ENCODE results near the gene MFN2.
"Not testable (repeated sequence)": the region's sequence is repeated elsewhere in the genome, so short reads cannot be mapped to it uniquely, and the experiment has no call there.

Gene MFN2

DNA sequence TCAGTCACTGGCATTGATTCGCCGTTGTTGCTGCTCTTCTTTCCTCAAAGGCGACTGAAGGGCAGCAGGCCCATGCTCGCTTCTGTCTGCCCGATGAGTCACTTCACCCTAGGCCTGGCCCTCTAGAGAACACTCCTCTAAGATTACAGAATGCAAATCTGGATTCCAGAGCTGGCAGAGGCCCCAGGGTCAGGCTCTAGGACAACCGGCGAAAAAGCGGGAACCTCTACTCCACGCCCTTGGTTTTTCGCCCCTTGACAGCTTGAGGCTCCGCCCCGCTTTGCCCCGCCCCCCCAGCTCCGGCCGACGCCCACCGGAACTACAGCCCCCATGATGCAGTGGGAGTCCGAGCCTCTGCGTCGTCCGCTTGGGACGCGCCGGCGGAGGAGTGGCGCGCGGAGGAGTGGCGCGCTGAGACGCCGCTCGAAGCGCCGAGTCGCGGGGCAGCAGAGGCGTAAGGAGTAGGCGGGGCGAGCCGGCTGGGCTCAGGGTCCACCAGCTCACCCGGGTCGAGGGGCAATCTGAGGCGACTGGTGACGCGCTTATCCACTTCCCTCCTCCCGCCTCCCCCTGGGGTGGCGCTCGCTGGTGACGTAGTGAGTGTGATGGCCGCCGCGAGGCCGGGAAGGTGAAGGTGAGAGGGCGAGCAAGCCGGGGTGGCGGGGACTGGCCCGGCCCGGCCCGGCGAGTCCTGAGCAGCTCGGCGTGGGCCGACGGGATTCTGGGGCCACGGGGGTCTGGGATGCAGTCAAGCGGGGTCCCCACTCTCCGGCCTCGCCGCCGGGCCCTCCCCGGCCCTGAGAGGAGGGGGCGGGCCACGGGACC is at the start of gene MFN2:
MFN2 (plus strand) TSS at position 594 of the 825 bp plus-strand sequence. CDS start 8,725 bp downstream, outside the sequence.
- peak; percentile 97 for DNase-seq (ENCODE audit: low spot score)

DNA sequence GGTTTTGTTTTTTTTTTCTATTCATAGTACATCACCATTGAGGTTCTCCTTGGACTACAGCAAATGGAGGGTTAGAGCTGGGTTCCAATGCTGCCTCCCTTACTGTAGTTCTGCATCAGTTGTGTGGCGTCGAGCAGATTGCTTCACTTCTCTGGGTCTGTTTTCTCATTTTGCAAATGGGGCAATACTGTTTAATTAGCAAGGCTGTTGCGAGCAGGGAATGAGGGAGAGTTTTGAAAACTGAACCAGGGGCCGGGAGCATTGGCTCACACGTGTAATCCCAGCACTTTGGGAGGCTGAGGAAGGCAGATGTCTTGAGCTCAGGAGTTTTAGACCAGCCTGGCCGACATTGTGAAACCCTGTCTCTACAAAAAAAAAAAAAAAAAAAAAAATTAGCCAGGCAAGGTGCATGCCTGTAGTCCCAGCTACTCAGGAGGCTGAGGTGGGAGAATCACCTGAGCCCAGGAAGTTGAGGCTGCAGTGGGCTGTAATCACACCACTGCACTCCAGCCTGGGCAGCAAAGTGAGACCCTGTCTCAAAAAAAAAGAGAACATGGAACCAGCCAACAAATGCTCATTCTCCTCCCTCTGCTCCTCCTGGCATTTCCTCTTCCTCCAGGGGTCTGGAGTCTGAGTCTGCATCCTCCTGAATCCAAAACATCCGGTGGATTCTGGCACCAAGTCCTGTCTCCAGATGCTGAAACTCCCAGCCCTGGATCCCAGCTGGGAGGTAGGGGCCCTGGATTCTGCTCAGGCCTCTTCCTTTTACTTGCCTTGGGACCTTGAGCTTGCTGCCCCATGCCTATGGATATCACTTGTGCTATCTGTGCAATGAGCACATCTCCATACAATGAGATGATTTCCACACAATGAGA is 49.4 kb upstream of the MFN2 start:
- DNase-seq (ENCODE audit: low spot score) = peak; percentile 61

DNA sequence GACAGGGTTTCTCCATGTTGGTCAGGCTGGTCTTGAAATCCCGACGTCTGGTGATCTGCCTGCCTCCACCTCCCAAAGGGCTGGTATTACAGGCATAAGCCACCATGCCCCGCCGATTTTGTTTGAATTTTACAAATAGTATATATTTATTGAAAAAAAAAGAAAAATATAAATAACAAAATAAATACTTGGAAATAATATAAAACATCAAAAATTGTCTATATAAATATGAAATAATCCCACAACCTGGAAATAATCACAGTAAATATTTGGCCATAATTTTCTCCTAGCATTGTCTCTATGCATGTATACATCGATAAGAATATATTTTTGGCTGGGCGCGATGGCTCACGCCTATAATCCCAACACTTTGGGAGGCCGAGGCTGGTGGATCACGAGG is 48.4 kb upstream of the MFN2 start:
- no peak for DNase-seq (ENCODE audit: low spot score)

DNA sequence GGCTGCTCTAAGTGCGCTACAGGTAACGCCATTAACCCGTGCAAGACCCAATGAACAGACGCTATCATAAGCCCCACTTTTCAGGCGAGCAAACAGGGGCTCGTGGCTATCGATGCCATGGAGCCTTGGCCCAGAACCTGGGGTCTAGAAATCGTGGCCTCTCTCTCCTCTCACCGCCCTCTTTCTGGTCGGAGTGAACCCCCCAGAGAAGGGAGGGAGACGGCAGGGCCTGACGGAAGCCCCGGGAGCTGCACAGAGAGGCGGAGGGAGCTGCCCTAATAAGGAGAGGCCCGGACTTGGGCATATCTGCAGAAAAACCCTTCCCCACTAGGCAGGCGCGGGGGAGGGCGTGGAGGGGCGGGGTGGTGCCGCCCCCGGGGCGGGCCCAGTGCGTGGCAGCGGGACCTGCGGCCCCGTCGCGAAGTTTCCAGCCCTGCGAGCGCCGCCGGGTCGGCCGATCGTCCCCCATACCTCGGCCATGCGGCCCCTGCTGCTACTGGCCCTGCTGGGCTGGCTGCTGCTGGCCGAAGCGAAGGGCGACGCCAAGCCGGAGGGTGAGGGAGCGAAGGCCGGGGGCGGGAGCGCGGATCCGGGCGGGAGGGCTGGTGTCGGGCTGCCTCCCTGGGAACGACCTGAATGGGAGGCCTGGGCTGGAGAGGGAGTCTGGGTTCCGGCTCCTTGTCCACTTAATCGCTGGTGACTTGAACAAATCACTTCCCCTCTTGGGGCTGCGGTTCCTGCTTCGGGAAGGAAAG is 45.8 kb upstream of the MFN2 start, which contains the start of gene PLOD1:
PLOD1 (plus strand) TSS at position 416 of the 755 bp plus-strand sequence; CDS start at position 479, 63 bp downstream.
- peak; percentile 96 for DNase-seq (ENCODE audit: low spot score)

DNA sequence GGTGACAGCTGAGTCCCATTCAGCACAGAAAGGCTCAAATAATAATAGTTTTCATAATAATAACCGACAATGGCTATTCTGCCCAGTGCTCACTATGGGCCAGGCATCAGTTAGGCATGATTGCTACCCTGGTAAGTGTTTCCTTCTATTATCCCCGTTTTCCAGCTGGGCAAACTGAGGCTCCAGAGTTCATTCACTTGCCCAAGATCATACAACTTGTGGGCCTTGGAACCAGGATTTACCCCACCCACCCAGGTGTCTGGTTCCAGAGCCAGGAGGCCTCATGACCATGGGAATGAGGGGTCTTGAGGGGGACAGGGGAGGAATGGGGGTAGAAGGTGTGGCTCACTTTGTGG is 45.2 kb upstream of the MFN2 start:
- no peak for DNase-seq (ENCODE audit: low spot score)

DNA sequence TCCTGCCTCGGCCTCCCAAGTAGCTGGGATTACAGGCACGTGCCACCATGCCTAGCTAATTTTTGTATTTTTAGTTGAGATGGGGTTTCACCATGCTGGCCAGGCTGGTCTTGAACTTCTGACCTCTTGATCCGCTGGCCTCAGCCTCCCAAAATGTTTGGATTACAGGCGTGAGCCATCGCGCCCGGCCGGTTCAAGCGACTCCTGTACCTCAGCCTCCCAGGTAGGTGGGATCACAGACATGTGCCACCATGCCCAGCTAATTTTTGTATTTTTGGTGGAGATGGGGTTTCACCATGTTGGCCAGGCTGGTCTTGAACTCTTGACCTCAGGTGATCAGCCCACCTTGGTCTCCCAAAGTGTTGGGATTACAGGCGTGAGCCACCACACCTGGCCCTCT is 44.5 kb upstream of the MFN2 start:
- DNase-seq (ENCODE audit: low spot score) = not testable (repeated sequence)

DNA sequence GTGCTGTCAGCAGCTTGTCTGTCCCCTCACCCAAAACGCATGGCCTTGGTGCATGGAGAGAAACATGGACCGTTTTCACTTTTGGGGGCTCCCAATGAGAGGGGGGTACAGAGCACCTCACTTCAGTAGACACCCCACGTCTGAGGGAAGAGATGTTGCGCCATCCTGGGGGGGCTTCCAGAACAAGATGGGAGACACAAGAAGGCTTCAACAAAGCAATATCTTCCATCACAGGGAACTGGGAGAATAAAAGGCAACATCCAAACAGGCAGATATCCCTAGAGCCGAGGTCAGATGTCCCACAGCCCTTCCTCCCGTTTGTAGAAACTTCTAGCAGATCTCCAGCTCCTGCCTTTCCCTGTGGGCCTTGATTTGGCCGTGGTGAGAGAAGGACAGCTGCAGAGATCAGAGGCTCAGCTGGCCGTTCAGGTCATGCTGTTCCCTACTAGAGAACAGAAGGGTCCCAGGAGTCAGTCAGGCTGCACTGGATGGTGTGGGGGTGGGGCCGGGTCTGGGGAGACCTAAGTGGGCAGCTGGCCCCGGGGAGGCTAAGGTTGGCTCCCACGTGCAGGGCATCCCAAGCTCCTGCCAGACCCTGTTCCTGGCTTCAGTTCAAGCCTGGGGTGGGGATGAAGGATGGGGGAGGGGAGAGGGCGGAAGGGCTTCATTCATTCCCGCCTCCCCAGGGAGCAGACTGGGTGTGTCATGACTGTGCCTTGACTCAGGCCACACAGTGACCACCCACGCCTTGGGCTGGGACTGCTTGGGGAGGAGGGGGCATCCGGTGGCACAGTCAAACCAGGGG is 41.3 kb upstream of the MFN2 start:
- peak; percentile 29 for DNase-seq (ENCODE audit: low spot score)

DNA sequence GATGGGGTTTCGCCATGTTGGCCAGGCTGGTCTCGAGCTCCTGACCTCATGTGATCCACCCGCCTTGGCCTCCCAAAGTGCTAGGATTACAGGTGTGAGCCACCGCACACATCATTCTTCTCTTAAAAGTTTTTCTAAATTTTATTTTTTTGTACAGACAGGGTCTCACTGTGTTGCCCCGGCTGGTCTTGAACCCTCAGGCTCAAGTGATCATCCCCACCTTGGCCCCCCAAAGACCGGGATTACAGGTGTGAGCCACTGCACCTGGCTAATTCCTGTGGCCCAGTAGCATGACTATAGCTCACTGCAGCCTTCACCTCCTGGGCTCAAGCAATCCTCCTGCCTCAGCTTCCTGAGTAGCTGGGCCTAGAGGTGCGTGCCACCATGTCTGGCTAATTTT is 40.5 kb upstream of the MFN2 start:
- not testable (repeated sequence) for DNase-seq (ENCODE audit: low spot score)

DNA sequence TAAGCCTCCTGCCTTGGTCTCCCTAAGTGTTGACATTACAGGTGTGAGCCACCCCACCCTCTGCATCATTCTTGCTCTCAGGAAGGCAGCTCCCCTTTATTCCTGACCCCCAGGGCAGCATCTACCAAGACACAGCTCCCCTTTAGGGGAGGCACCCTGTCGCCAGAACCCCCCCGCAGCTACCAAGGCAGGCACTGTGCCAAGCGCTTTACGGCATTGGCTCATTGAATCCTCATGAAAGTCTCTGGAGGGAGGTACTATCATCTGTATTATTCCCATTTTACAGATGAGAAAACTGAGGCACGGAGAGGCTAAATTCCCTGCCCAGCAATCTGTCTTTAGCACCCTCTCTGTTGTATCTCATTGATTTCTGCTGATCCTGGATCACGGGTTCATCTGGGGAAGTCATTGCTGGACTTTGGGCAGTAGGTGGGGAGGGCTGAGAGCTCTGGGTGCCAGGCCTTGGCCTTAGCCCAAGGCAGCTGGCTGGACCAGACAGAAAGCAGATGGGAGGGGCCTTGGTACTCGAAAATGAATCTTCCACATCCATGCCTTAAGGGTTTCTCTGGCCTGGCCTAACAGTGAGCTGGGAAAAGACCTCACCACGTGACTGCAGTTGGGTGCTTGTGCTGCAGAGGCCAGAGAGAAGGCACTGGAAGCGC is 39.9 kb upstream of the MFN2 start:
- peak; percentile 27 for DNase-seq (ENCODE audit: low spot score)

DNA sequence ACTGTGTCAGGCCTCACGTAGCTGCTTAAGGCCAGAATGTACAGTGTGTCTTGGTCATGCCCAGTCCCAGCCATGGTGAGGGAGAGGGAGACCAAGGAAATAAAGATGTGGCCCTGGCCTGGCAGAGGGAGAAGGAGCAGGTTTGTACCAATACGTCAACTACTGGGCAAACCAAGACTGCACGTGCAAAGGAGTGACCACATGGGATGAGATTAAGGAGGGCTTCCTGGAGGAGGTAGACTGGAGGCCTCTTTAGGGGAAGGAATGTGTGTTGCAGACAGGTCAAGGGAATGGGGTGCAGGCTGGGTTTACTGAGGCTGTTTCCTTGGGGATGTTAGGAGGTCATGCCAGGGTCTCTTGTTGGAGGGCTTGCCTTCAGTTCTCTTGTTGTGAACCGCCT is 38.0 kb upstream of the MFN2 start:
- DNase-seq (ENCODE audit: low spot score) = no peak

DNA sequence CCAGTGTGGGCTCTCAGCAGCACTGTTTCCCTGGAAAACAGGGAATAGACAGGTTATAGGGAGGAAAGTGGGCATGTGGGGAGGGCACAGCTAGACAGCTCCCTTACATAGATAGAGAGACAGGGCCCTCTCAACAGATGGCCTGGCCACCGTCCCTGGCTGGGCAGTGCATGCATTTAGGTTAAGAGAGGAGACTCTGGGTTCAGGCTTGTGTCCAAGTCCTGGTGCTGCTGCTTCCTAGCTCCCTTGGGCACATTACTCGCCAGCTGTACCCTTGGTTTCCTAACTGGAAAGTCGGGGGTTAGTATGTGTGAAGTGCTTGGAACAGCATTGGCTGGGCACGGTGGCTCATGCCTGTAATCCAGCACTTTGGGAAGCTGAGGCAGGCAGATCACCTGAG is 36.6 kb upstream of the MFN2 start:
- DNase-seq (ENCODE audit: low spot score) = no peak

DNA sequence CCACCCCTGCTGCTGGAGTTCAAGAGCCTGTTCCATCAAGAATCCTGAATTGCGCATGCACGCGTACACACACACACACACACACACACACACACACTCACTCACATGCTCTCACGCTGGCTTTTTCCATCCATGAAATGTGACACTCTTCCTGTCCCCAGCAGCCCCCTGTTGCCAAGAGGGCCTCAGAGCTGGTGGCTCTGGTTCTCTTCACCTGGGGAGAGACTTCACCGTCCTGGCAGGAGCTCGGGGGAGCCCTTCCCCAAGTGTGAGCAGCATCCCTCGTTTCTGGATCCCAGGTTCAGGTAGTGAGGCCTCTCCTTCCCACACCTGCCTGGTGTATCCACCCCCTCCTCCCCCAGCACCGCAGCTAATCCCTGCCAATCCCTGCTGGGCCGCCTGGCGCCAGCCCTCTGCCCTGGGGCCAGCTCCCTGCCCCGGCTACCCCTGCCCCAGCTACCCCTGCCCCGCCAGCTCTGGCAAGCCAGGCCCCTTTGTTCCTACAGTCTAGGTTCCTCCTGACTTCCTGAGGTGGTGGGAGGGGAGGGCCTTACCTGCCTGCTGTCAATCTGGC is 35.8 kb upstream of the MFN2 start:
- no peak for DNase-seq (ENCODE audit: low spot score)

DNA sequence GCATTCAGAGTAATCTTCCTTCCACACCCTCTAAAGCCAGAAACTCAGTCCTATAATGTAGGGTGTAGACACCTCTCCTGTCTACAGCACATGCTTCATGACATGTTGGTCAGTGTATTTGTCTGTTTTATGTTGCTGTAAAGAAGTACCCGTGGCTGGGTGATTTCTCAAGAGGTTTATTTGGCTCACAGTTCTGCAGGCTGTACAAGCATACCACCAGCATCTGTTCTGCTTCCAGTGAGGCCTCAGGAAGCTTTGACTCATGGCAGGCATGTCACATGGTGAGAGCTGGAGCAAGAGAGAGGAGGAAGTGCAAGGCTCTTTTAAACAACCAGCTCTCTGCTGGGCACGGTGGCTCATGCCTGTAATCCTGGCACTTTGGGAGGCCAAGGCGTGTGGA is 33.6 kb upstream of the MFN2 start:
- no peak for DNase-seq (ENCODE audit: low spot score)

DNA sequence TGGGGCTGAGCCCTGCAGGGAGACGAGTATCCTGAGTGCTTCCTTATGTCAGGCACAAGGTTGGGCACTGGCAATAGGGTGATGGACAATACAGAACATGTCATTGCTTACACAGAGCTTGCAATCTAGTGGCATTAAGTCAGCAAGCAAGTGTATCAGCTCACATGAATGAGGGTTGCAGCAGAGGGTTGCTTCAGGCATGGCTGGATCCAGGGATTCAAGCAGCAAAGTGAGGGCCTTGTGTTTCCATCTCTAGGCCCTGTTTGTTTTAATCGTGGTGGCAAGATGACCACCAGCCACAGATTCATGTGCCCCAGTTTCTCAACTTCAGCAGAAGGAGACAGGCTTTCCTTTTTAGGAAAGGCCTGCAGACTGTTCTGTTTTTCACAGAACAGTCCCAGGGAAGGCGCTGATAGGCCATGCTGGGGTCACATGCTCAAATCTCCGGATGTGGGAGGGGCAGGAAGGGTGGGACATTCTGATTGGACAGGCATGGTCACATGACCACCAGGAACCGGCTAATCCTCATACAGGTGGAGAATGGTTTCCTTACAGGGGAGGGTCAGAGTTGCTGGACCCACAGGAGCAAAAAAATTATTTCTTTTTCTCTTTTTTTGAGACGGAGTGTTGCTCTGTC is 31.3 kb upstream of the MFN2 start:
- peak; percentile 43 for DNase-seq (ENCODE audit: low spot score)

DNA sequence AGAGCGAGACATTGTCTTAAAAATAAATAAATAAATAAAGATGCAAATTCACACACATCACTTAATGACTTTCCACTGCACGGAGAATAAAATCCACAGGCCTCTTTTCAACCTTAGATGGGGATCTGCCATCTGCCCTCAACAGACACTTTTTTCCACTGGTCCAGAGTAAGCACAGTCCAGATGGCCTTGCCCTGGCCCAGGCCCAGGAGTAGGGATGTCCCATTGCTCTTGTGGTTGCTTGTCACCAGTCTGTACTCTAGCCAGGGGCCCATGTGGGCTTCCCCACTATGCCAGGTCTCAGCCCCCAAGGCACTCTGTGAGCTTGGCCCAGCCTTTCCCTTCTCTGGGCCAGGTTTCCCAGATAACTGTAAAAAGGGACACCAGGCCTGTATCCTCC is 28.3 kb upstream of the MFN2 start:
- no peak for DNase-seq (ENCODE audit: low spot score)

DNA sequence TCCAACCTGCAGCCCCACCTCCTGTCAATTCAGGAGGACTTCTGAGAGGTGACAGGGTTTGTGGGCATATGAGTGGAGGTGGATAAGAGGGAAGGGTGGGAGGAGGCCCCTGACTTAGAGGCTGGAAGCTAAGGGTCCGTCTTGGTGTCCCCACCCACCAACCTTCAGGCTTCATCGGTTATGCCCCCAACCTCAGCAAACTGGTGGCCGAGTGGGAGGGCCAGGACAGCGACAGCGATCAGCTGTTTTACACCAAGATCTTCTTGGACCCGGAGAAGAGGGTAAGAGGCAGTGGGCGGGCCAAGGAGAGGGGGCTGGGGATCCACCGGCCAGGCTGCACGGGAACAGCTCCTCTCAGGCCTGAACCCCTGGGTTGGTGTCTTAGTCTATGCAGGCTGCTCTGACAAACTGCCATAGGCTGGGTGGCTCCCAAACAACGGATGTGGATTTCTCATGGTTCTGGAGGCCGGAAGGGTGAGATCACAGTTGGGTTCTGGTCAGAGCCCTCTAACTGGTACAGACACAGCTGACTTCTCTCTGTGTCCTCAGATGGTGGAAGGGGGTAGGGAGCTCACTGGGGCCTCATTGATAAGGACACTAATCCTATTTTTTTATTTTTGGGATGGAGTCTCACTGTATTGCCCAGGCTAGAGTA is 27.7 kb upstream of the MFN2 start:
- peak; percentile 75 for DNase-seq (ENCODE audit: low spot score)

DNA sequence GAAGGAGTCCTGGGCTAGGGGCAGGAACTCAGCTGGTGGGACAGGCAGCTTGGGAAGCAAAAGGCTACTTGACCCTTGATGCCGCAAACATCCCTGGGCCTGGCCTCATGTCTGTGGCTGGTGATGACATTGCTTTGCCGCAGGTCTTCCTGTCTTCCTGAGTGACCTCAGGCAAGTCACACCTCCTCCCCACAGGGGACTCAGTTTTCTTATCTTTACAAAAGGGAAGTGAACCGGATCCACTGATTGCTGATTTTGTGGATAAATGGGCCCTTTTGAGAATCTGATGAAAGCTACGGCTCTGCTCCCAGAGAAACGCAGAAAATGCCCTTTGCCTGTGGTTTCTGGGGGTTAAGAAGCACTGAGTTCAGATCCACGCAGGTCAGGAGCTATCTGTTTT is 25.0 kb upstream of the MFN2 start:
- no peak for DNase-seq (ENCODE audit: low spot score)

DNA sequence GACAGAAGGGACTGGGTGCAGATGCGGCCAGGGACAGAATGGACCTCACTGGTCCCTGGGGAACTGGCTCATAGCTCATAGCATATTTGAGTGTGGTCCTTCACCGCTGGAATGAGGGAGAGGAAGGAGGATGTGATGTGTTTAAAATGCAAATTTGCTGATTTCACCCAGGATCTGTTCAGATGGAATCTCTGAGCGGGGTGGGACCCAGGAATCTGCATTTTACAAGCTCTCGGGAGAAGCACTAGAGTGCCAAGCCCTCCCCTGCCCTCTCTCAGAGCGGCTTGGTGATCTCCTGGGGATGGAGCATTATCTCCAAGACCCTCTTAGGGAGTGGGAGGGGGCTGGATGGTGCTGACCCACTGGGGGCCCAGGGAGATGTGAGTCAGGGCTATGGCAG is 22.8 kb upstream of the MFN2 start:
- no peak for DNase-seq (ENCODE audit: low spot score)

DNA sequence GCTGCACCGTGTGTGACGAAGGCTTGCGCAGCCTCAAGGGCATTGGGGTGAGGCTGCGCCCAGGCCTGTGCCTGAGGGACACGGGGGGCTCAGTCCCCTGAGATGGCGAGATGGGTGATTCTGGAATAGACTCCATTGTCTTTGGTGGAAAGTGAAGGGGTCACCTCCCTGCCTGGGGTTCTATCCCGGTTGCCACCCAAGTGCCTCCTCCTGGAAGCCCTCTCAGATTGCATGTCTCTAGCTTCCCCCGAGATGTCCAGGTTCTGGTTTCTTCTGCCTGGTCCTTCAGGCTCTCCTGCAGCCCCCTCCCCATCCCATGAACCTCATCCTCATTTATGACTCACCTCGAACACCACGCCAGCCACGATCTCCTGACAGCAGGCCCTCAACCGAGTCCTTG is 22.3 kb upstream of the MFN2 start:
- DNase-seq (ENCODE audit: low spot score) = no peak

DNA sequence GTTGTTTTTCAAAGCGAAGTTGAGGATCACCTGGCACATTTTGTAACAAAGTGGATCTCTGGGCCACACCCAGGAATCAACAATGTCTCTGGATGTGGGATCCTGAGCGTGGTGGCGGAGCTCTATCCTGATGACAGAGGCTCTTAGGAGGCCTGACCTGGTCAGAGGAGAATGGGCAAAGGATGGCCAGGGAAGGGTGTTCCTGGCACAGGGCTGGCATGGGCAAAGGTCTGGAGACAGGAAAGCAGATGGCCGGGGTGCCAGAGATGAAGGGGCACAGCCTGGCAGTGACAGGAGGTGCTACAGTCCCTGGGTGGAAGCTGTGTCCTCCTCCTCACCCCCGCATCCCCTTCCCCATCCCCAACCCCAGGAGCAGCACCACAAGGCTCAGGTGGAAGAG is 20.0 kb upstream of the MFN2 start:
- no peak for DNase-seq (ENCODE audit: low spot score)

Measured in AG20443 (cell line).